ENCODE results near the gene ANKRD34A. TPM values are rescaled to one million over a fixed set of nuclear protein-coding genes. Genes with fewer than 3 reads are reported as not detected.
"Not testable (repeated sequence)": the region's sequence is repeated elsewhere in the genome, so short reads cannot be mapped to it uniquely, and the experiment has no call there.

The ANKRD34A gene
- total RNA-seq, 2 experiments from 2014 or later: 2.0 to 2.2 TPM

DNA sequence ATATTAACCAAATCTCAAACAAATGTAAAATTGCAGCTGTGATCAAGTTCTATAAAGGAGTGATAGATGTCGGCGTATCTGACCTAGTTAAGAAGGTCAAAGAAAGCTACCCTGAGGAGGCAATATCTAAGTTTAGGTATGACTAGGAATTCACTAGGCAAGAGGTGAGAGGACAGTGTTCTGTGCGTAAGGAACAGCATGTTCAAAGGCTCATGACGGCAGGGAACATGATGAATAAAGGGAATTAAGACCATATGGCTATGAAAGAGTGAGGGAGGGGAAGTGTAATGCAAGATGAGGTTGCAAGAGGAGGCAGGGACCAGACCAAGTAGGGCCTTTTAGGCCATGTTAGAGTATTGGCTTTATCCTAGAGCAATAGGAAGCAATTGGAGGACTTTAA lies 15.2 kb downstream of the ANKRD34A start:
- Mint-ChIP-seq H3K9me3 (no peaks in the 10 kb centered on the region), H3K27ac (no peak overlapping the region), H3K36me3 (ENCODE audit: low read depth) (peaks cover 29% of the 10 kb centered on the region), H3K27me3 (no peaks in the 10 kb centered on the region), H3K4me3 (no peak overlapping the region), H3K4me1 (peaks cover 38% of the 10 kb centered on the region)
- POLR2A ChIA-PET: no interaction called here
- no peak for DNase-seq
- CTCF ChIA-PET: interaction anchor here (1.2 kb wide), 1 partner anchor 8 kb away, joined by 3 read pairs; the partner anchor contains the start of gene LIX1L

DNA sequence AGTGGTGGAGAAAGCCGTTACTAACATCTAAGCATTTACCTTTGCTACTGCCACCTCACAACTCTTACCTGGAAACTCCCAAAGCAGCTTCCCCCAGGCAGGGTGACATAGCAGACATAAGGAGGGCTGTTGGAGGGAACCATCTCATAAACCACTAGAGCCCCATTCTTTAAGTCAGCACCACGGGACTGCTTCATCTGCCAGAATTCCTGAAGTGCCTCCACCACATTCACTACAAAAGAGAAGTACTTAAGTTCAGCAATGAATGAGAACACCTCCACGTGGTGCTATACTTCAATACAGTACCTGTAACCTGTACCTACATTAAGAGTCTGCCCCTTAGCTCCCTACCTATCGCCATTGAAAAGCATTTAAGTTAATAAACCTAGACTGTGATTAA lies 16.8 kb downstream of the ANKRD34A start:
- POLR2A ChIA-PET: no interaction called here
- H3K4me1 Mint-ChIP-seq: peaks cover 29% of the 10 kb centered on the region
- peaks cover 32% of the 10 kb centered on the region for H3K36me3 Mint-ChIP-seq (ENCODE audit: low read depth)
- H3K9me3 Mint-ChIP-seq: no peaks in the 10 kb centered on the region
- H3K27ac Mint-ChIP-seq: no peak overlapping the region
- no peak for DNase-seq
- no peak overlapping the region for H3K4me3 Mint-ChIP-seq
- CTCF ChIA-PET: no interaction called here
- no peaks in the 10 kb centered on the region for H3K27me3 Mint-ChIP-seq

- no peak for DNase-seq
- peaks cover 22% of the 10 kb centered on the region for H3K4me1 Mint-ChIP-seq
- ChIA-PET CTCF (no interaction called here), POLR2A (no interaction called here)
- no peaks in the 10 kb centered on the region for H3K9me3 Mint-ChIP-seq
- no peaks in the 10 kb centered on the region for H3K27me3 Mint-ChIP-seq
- H3K36me3 Mint-ChIP-seq (ENCODE audit: low read depth): peaks cover 38% of the 10 kb centered on the region
- H3K4me3 Mint-ChIP-seq: no peak overlapping the region
- H3K27ac Mint-ChIP-seq: no peak overlapping the region
These were observed 17.8 kb downstream of the ANKRD34A start for GRCh38 chr1:145946477-145946986.

- Mint-ChIP-seq H3K27me3 (no peaks in the 10 kb centered on the region), H3K36me3 (ENCODE audit: low read depth) (peaks cover 38% of the 10 kb centered on the region), H3K27ac (no peak overlapping the region), H3K9me3 (no peaks in the 10 kb centered on the region), H3K4me3 (no peak overlapping the region), H3K4me1 (peaks cover 6% of the 10 kb centered on the region)
- DNase-seq: no peak
- ChIA-PET CTCF (interaction anchor here (0.7 to 1.5 kb wide), 4 partner anchors 10 to 49 kb away, joined by 3 to 5 read pairs (median 3); partner anchors contain the start of genes ANKRD34A, LIX1L and POLR3GL), POLR2A (no interaction called here)
These were observed 19.8 kb downstream of the ANKRD34A start for GRCh38 chr1:145944532-145944931.

GRCh38 chr1:145942871-145943270 lies 21.5 kb downstream of the ANKRD34A start:
- H3K27me3 Mint-ChIP-seq: no peaks in the 10 kb centered on the region
- CTCF ChIA-PET: interaction anchor here (0.9 to 1.0 kb wide), 2 partner anchors 9 to 66 kb away, joined by 3 read pairs; no protein-coding TSS in a partner anchor

GRCh38 chr1:145942405-145942804 lies 22.0 kb downstream of the ANKRD34A start:
- CTCF ChIA-PET: interaction anchor here (0.9 to 1.7 kb wide), 3 partner anchors 8 to 97 kb away, joined by 3 to 5 read pairs (median 3); partner anchors contain the start of genes NUDT17 and RBM8A
- Mint-ChIP-seq H3K36me3 (ENCODE audit: low read depth) (peaks cover 38% of the 10 kb centered on the region), H3K4me1 (peaks cover 3% of the 10 kb centered on the region), H3K27me3 (no peaks in the 10 kb centered on the region), H3K9me3 (no peaks in the 10 kb centered on the region), H3K4me3 (no peak overlapping the region), H3K27ac (no peak overlapping the region)
- no peak for DNase-seq
- POLR2A ChIA-PET: no interaction called here

More at GRCh38 chr1:145942871-145943270, 21.5 kb downstream of the ANKRD34A start:
- peaks cover 3% of the 10 kb centered on the region for H3K4me1 Mint-ChIP-seq
- H3K36me3 Mint-ChIP-seq (ENCODE audit: low read depth): peaks cover 35% of the 10 kb centered on the region
- H3K4me3 Mint-ChIP-seq: no peak overlapping the region
- POLR2A ChIA-PET: no interaction called here
- no peaks in the 10 kb centered on the region for H3K9me3 Mint-ChIP-seq
- no peak for DNase-seq
- no peak overlapping the region for H3K27ac Mint-ChIP-seq

DNA sequence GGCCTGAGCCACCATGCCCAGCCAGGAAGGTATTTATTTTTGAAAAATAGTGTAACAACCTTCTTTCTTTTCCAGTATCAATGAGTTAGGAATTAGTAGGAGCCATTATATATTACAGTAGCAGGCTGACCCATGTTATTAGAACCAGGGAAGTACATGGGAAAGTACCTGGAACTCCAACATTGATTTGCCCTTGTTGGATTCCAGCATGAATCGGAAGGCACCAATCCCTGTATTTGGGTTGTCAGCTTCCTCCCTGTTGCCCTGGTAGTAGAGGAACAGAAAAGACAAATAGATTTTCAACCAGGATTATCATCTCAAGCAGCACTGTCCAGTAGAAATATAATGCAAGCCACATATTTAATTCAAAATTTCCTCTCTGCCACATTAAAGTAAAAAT lies 26.9 kb downstream of the ANKRD34A start:
- POLR2A ChIA-PET: no interaction called here
- Mint-ChIP-seq H3K4me3 (no peak overlapping the region), H3K36me3 (ENCODE audit: low read depth) (peaks cover 43% of the 10 kb centered on the region), H3K27me3 (no peaks in the 10 kb centered on the region), H3K27ac (no peak overlapping the region), H3K4me1 (peaks cover 16% of the 10 kb centered on the region), H3K9me3 (no peaks in the 10 kb centered on the region)
- CTCF ChIA-PET: interaction anchor here (1.2 to 3.6 kb wide), 2 partner anchors 10 to 18 kb away, joined by 3 to 14 read pairs; partner anchors contain the start of gene RBM8A
- DNase-seq: no peak

- Mint-ChIP-seq H3K36me3 (ENCODE audit: low read depth) (peaks cover 38% of the 10 kb centered on the region), H3K9me3 (no peaks in the 10 kb centered on the region), H3K4me1 (peaks cover 23% of the 10 kb centered on the region), H3K27ac (peak overlapping the region; percentile 47), H3K27me3 (no peaks in the 10 kb centered on the region), H3K4me3 (no peak overlapping the region)
- POLR2A ChIA-PET: no interaction called here
- CTCF ChIA-PET: interaction anchor here (1.0 to 3.6 kb wide), 3 partner anchors 9 to 97 kb away, joined by 3 to 14 read pairs (median 3); partner anchors contain the start of gene RBM8A
- DNase-seq: no peak
These were observed 28.1 kb downstream of the ANKRD34A start for GRCh38 chr1:145936247-145936646.

DNA sequence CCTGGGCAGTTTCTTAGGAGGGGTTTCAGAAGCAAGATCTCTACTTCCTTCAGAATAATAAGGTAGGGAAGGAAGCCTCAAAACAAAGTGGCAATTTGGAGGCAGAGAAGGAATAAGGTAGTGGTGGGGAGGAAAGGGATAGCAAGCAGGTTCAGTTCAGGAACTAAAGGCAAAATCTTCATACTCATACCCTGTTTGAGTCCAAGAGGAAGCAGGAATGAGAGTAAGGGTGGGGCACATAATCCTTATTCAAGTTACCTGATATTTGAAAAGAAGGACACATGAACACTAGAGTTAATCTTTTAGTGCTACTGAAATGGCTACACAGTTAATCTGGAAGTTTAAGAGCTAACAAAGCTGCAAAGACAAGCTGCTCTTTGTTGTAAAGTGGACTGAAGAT lies 28.7 kb downstream of the ANKRD34A start:
- POLR2A ChIA-PET: no interaction called here
- Mint-ChIP-seq H3K4me1 (peaks cover 26% of the 10 kb centered on the region), H3K27ac (no peak overlapping the region), H3K27me3 (no peaks in the 10 kb centered on the region), H3K9me3 (no peaks in the 10 kb centered on the region), H3K36me3 (ENCODE audit: low read depth) (peaks cover 39% of the 10 kb centered on the region), H3K4me3 (no peak overlapping the region)
- CTCF ChIA-PET: interaction anchor here (1.0 to 3.6 kb wide), 2 partner anchors 9 to 97 kb away, joined by 3 to 14 read pairs; partner anchors contain the start of gene RBM8A
- no peak for DNase-seq

GRCh38 chr1:145932522-145933009 lies 31.8 kb downstream of the ANKRD34A start:
- DNase-seq: peak; percentile 15
- POLR2A ChIA-PET, H3K27me3 Mint-ChIP-seq, CTCF ChIA-PET, H3K9me3 Mint-ChIP-seq: not testable (repeated sequence)
- peak overlapping the region; percentile 87 for H3K27ac Mint-ChIP-seq
- peaks cover 46% of the 10 kb centered on the region for H3K36me3 Mint-ChIP-seq (ENCODE audit: low read depth)
- peak overlapping the region; percentile 41 for H3K4me3 Mint-ChIP-seq
- peaks cover 36% of the 10 kb centered on the region for H3K4me1 Mint-ChIP-seq

DNA sequence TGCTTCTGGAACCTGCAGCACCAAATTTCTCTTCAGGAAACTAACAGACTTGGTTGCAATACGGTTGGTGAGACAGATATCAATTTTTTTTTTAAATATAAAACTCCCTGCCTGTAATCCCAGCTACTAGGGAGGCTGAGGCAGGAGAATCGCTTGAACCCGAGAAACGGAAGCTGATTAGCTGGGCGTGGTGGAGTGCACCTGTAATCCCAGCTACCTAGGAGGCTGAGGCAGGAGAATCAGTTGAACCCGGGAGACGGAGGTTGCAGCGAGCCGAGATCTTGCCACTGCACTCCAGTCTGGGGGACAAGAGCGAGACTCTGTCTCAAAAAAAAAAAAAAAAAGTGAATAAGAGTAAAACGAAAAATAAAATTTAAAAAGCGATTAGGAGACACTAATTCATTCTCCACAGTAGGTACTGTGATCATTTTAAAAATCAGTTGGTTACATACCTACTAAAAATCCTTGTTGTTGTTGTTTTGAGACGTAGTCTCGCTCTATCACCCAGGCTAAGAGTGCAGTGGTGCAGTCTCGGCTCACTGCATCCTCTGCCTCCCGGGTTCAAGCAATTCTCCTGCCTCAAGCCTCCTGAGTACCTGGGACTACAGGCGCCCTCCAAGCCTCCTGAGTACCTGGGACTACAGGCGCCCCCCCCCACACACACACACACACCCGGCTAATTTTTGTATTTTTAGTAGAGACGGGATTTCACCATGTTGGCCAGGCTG lies 36.3 kb downstream of the ANKRD34A start:
- ChIA-PET POLR2A (interaction anchor here (0.5 to 1.2 kb wide), 4 partner anchors 30 to 70 kb away, joined by 3 to 7 read pairs (median 6); partner anchors contain the start of genes ANKRD34A, LIX1L, PIAS3 and POLR3GL), CTCF (interaction anchor here (0.7 to 2.2 kb wide), 18 partner anchors 8 to 110 kb away, joined by 3 to 14 read pairs (median 4); partner anchors contain the start of genes ANKRD34A, NUDT17 and POLR3GL)
- Mint-ChIP-seq H3K27me3 (no peaks in the 10 kb centered on the region), H3K27ac (no peak overlapping the region), H3K4me1 (peaks cover 37% of the 10 kb centered on the region), H3K36me3 (ENCODE audit: low read depth) (peaks cover 23% of the 10 kb centered on the region), H3K4me3 (no peak overlapping the region), H3K9me3 (no peaks in the 10 kb centered on the region)
- no peak for DNase-seq

GRCh38 chr1:145927063-145927886 lies 37.1 kb downstream of the ANKRD34A start, which contains the start of gene RBM8A:
Gene RBM8A (minus strand): TSS chr1:145927484. CDS start chr1:145927426, 58 bp downstream.
- DNase-seq: peak; percentile 98

More at GRCh38 chr1:145927063-145927886, 37.1 kb downstream of the ANKRD34A start, which contains the start of gene RBM8A:
- H3K9me3 Mint-ChIP-seq: no peaks in the 10 kb centered on the region
- CTCF ChIA-PET: interaction anchor here (0.7 to 2.2 kb wide), 18 partner anchors 9 to 111 kb away, joined by 3 to 14 read pairs (median 4); partner anchors contain the start of genes ANKRD34A, NUDT17 and POLR3GL
- H3K4me1 Mint-ChIP-seq: peaks cover 29% of the 10 kb centered on the region
- H3K27ac Mint-ChIP-seq: no peak within 1 kb of the TSS
- POLR2A ChIA-PET: interaction anchor here (0.6 to 1.2 kb wide), 4 partner anchors 31 to 69 kb away, joined by 3 to 7 read pairs (median 6); partner anchors contain the start of genes ANKRD34A, LIX1L, PIAS3 and POLR3GL
- no peaks in the 10 kb centered on the region for H3K27me3 Mint-ChIP-seq
- H3K4me3 Mint-ChIP-seq: no peak within 1 kb of the TSS
- peaks cover 27% of the 10 kb centered on the region for H3K36me3 Mint-ChIP-seq (ENCODE audit: low read depth)

Measured in activated CD4-positive, alpha-beta T cell treated with anti-CD3 and anti-CD28 coated beads, Interleukin-2, amount 10 ng/mL, durations not matched to agents 7 days and 5 days (primary cell).